SHP77 treated with DMSO at 0.1 percent for 48 hours (cell line): ENCODE measurements around the gene LRTM2.

Source experiments
- DNase-seq: peaks from one replicate; lab custom pipeline; 2025; lab: John Stamatoyannopoulos, UW

Gene LRTM2

GRCh38 chr12:1842183-1842904 is 22.0 kb downstream of the LRTM2 start:
- no peak for DNase-seq

- no peak for DNase-seq
Measured at GRCh38 chr12:1842905-1843640, 22.7 kb downstream of the LRTM2 start.

GRCh38 chr12:1843641-1844005 is 23.3 kb downstream of the LRTM2 start:
- no peak for DNase-seq

- no peak for DNase-seq
Measured at GRCh38 chr12:1844223-1844622, 23.9 kb downstream of the LRTM2 start.

GRCh38 chr12:1844661-1845409 is 24.5 kb downstream of the LRTM2 start:
- no peak for DNase-seq

- DNase-seq, result no peak
Measured at GRCh38 chr12:1845427-1845826, 25.1 kb downstream of the LRTM2 start.

- no peak for DNase-seq
Measured at GRCh38 chr12:1845886-1846285, 25.5 kb downstream of the LRTM2 start.

GRCh38 chr12:1846421-1847405 is 26.3 kb downstream of the LRTM2 start:
- no peak for DNase-seq

- DNase-seq, result no peak
Measured at GRCh38 chr12:1847411-1847810, 27.0 kb downstream of the LRTM2 start.

- no peak for DNase-seq
Measured at GRCh38 chr12:1848146-1848545, 27.8 kb downstream of the LRTM2 start.

GRCh38 chr12:1848745-1849144 is 28.4 kb downstream of the LRTM2 start:
- no peak for DNase-seq

- no peak for DNase-seq
Measured at GRCh38 chr12:1851151-1851701, 30.9 kb downstream of the LRTM2 start.

- no peak for DNase-seq
Measured at GRCh38 chr12:1852076-1852475, 31.7 kb downstream of the LRTM2 start.

- DNase-seq, result no peak
Measured at GRCh38 chr12:1853716-1854115, 33.4 kb downstream of the LRTM2 start.

- DNase-seq, result no peak
Measured at GRCh38 chr12:1855241-1855640, 34.9 kb downstream of the LRTM2 start.

GRCh38 chr12:1857086-1857485 is 36.7 kb downstream of the LRTM2 start:
- DNase-seq, result no peak

GRCh38 chr12:1857821-1858220 is 37.5 kb downstream of the LRTM2 start:
- DNase-seq, result no peak

GRCh38 chr12:1858456-1858855 is 38.1 kb downstream of the LRTM2 start:
- no peak for DNase-seq

- DNase-seq, result no peak
Measured at GRCh38 chr12:1859643-1860042, 39.3 kb downstream of the LRTM2 start.

- no peak for DNase-seq
Measured at GRCh38 chr12:1862973-1863372, 42.6 kb downstream of the LRTM2 start.

- DNase-seq, result no peak
Measured at GRCh38 chr12:1863823-1864222, 43.5 kb downstream of the LRTM2 start.
